Measurements from ENCODE around the gene ABAT.

DNA sequence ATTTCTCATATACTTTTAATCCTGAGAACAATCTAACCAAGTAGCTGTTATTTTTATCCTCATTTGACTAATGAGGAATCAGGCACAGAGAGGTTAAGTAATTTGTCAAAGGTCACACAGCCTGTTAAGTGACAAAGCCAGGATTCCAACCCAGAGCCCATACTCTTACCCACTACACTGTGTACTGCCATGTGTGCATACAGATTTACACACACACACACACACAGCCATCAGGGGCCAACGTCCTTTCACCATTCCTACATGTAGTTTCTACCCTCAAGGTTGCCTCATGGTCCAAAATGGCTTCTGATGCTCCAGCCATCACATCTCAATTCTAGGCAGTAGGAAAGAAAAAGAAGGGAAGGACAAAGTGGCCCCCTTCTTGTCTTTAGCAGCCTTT lies 100.9 kb downstream of the ABAT start:
- TF ChIP-seq, protein P1, sequence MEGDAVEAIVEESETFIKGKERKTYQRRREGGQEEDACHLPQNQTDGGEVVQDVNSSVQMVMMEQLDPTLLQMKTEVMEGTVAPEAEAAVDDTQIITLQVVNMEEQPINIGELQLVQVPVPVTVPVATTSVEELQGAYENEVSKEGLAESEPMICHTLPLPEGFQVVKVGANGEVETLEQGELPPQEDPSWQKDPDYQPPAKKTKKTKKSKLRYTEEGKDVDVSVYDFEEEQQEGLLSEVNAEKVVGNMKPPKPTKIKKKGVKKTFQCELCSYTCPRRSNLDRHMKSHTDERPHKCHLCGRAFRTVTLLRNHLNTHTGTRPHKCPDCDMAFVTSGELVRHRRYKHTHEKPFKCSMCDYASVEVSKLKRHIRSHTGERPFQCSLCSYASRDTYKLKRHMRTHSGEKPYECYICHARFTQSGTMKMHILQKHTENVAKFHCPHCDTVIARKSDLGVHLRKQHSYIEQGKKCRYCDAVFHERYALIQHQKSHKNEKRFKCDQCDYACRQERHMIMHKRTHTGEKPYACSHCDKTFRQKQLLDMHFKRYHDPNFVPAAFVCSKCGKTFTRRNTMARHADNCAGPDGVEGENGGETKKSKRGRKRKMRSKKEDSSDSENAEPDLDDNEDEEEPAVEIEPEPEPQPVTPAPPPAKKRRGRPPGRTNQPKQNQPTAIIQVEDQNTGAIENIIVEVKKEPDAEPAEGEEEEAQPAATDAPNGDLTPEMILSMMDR (IDR thresholded peaks at IDR 0.05; ENCODE audit: low read length) = no peak
- no peak for TF ChIP-seq EZH2 (IDR thresholded peaks at IDR 0.05; ENCODE audit: borderline replicate concordance, low read length)

Measured in OCI-LY1 (cell line).